DND-41 (cell line): ENCODE data around the gene SMAD6.

ENCODE experiments used
- EZH2 ChIP-seq: IDR thresholded peaks from 3 replicates; pipeline ENCODE4 v1.6.1; 2012; ENCODE audit warnings: borderline replicate concordance, low read depth, mild to moderate bottlenecking, moderate library complexity, low read length, inconsistent platforms; ENCODE audit not compliant: severe bottlenecking
- TF ChIP-seq, protein P1 (sequence below): IDR thresholded peaks from 2 replicates; pipeline ENCODE4 v1.5.1; 2012; ENCODE audit warnings: borderline replicate concordance, low read length, moderate library complexity, mild to moderate bottlenecking; ENCODE audit not compliant: poor library complexity, severe bottlenecking; ENCODE audit errors: extremely low read depth

DNA sequence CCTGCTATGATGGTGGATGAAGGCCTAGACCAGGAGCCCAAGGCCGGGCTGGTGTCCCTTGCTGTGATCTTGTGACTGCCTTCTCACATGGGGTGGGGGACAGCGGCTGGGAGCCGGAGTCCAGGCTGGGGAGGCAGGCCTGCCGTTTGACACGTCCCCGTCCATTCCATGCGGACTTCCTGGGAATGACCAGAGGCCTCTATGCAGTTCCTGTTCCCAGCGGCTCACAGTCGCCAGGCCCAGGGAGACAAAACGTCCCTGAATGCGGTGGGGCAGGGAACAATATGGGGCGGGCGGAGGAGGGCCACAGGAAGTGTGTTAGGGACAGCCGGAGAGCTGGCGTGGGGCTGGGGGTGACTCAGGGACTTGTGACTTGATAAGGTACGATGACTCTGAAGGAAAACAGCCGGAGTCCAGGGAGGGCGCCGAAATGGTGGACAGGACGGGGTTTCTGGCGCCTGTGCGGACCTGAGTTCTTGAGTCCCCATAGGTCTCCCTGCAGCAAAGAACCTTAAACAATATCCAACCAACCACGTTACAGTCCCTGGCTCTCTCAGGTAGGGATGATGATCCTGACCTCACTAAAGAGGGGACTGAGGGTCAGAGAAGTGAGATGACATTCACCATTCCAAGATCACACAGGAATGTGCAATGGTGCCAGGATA is 40.5 kb upstream of the SMAD6 start:
- TF ChIP-seq, protein P1, sequence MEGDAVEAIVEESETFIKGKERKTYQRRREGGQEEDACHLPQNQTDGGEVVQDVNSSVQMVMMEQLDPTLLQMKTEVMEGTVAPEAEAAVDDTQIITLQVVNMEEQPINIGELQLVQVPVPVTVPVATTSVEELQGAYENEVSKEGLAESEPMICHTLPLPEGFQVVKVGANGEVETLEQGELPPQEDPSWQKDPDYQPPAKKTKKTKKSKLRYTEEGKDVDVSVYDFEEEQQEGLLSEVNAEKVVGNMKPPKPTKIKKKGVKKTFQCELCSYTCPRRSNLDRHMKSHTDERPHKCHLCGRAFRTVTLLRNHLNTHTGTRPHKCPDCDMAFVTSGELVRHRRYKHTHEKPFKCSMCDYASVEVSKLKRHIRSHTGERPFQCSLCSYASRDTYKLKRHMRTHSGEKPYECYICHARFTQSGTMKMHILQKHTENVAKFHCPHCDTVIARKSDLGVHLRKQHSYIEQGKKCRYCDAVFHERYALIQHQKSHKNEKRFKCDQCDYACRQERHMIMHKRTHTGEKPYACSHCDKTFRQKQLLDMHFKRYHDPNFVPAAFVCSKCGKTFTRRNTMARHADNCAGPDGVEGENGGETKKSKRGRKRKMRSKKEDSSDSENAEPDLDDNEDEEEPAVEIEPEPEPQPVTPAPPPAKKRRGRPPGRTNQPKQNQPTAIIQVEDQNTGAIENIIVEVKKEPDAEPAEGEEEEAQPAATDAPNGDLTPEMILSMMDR, result no peak
- TF ChIP-seq EZH2, result no peak
